ENCODE data around the gene TMEM129.

The TMEM129 gene

GRCh38 chr4:1690698-1691097, 30.4 kb downstream of the TMEM129 start (continued):
- TF ChIP-seq TSHZ2 (CRISPR knock-in tag; IDR thresholded peaks at IDR 0.05), result no peak
- TF ChIP-seq ZC3H10 (CRISPR knock-in tag; IDR thresholded peaks at IDR 0.05), result no peak
- no peak for TF ChIP-seq TCF4 (CRISPR knock-in tag; IDR thresholded peaks at IDR 0.05; ENCODE audit: borderline replicate concordance)

GRCh38 chr4:1686440-1687036, 34.6 kb downstream of the TMEM129 start:
- ATAC-seq, result no peak
- TF ChIP-seq GLIS3 (CRISPR knock-in tag; IDR thresholded peaks at IDR 0.05), result no peak
- TF ChIP-seq SNAI2 (CRISPR knock-in tag; IDR thresholded peaks at IDR 0.05), result no peak
- no peak for TF ChIP-seq TSHZ2 (CRISPR knock-in tag; IDR thresholded peaks at IDR 0.05)
- TF ChIP-seq RARB (CRISPR knock-in tag; IDR thresholded peaks at IDR 0.05), result no peak
- no peak for TF ChIP-seq ZNF8 (CRISPR knock-in tag; IDR thresholded peaks at IDR 0.05)
- TF ChIP-seq ZNF565 (CRISPR knock-in tag; conservative IDR thresholded peaks at IDR 0.05; ENCODE audit: low read depth), result no peak
- no peak for TF ChIP-seq ZNF70 (CRISPR knock-in tag; IDR thresholded peaks at IDR 0.05)
- TF ChIP-seq TOX (CRISPR knock-in tag; IDR thresholded peaks at IDR 0.05; ENCODE audit: borderline replicate concordance), result no peak
- no peak for TF ChIP-seq BACH2 (CRISPR knock-in tag; IDR thresholded peaks at IDR 0.05; ENCODE audit: borderline replicate concordance)
- TF ChIP-seq ZC3H10 (CRISPR knock-in tag; IDR thresholded peaks at IDR 0.05), result no peak
- no peak for TF ChIP-seq ARNTL (CRISPR knock-in tag; IDR thresholded peaks at IDR 0.05; ENCODE audit: borderline replicate concordance, low read depth)
- no peak for TF ChIP-seq CSRNP3 (CRISPR knock-in tag; IDR thresholded peaks at IDR 0.05)
- TF ChIP-seq POU6F1 (CRISPR knock-in tag; IDR thresholded peaks at IDR 0.05; ENCODE audit: borderline replicate concordance, low read depth), result no peak
- no peak for TF ChIP-seq CREB5 (CRISPR knock-in tag; IDR thresholded peaks at IDR 0.05; ENCODE audit: low read depth)
- no peak for TF ChIP-seq ZFP3 (CRISPR knock-in tag; IDR thresholded peaks at IDR 0.05)
- TF ChIP-seq ISL1 (CRISPR knock-in tag; IDR thresholded peaks at IDR 0.05), result no peak
- TF ChIP-seq ZFP30 (CRISPR knock-in tag; IDR thresholded peaks at IDR 0.05), result no peak
- no peak for TF ChIP-seq CSDC2 (CRISPR knock-in tag; IDR thresholded peaks at IDR 0.05)
- TF ChIP-seq PPARA (CRISPR knock-in tag; IDR thresholded peaks at IDR 0.05; ENCODE audit: borderline replicate concordance), result no peak

Data from SK-N-SH treated with all-trans-retinoic acid at 6 μM for 48 hours (cell line).